T-helper 1 cell (primary cell): ENCODE results near the gene TMEM255B.

Source experiments
- DNase-seq, 5 donors: peaks; one replicate each; pipeline ENCODE4 v3.0.0-alpha.2; 2012 to 2020

TMEM255B gene

GRCh38 chr13:113806104-113806471 is 47.1 kb downstream of the TMEM255B start:
- no peak for DNase-seq

DNA sequence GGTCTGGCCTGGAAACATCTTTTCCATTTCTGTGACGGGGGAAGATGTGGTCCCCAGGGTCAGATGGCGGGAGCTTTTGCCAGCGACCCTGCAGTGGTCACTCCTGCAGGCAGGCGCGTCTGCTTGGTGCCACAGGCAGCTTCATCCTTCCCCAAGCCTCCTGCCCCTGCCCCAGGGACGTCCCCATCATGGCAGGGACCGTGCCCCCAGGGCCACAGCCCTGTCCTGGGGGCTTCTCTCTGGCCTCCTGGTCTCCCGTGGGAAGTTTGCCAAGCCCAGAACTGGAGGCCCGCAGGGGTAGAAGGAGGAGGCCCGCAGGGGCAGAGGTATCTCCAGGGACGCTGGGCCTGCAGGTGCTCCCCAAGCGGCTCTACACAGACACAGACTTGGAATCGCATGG is 47.5 kb downstream of the TMEM255B start:
- DNase-seq: no peak

DNA sequence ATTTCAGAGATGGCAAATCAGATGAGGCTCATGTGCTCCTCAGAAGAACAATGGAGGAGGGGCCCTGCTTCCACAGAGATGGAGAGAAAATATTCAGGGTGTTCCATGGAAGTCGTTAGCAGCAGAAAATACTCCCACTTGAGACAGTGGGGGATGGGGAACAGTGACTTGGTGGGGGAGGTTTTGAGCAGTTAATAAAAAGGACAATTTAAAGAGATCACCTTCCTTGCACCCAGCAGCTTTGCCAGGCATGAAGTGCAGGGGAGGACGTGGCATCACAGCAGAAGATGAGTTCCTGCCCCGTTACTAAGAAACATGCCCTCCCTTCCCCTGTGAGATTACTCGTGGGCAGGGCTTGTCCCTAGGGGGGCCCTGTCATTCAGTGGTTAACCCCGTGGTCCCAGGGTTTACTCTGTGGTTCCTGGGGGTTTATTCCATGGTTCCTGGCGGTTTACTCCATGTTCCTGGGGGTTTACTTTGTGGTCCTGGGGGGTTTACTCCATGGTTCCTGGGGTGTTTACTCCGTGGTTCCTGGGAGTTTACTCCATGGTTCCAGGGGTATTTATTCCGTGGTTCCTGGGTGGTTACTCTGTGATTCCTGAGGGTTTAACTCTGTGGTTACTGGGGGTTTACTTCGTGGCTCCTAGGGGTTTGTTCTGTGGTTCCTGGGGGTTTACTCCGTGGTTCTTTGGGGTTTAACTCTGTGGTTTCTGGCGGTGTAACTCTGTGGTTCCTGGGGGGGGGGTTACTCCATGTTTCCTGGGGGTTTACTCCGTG is 49.2 kb downstream of the TMEM255B start:
- DNase-seq: no peak

GRCh38 chr13:113809934-113810333 is 50.9 kb downstream of the TMEM255B start:
- no peak for DNase-seq

- no peak for DNase-seq
Observed at GRCh38 chr13:113810640-113811039, 51.6 kb downstream of the TMEM255B start.

DNA sequence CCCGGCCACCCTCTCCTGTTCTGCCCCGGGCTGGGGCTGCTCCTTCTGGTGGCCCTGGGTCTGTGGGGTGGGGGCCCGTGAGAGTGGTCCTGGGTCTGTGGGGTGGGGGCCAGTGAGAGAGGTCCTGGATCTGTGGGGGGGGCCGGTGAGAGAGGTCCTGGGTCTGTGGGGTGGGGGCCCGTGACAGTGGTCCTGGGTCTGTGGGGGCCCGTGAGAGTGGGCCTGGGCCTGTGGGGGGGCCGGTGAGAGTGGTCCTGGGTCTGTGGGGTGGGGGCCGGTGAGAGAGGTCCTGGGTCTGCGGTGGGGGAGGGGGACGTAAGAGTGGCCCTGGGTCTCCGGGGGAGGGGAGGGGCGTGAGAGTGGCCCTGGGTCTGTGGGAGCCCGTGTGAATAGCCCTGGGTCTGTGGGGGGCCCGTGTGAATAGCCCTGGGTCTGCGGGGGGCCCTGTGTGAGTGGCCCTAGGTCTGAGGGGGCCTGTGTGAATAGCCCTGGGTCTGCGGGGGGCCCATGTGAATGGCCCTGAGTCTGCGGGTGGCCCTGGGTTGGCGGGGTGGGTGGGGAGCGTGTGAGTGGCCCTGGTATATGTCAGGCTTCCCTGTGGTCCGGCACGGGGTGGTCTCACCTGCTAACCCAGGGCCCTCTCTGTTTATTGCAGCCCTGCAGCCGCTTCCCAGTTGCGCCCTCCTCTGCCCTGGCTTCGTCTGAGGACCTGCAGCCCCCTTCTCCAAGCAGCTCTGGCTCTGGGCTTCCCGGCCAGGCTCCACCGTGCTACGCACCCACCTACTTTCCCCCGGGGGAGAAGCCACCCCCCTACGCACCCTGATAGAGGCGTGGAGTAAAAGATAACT is 52.3 kb downstream of the TMEM255B start:
- DNase-seq: no peak

GRCh38 chr13:113812178-113813040 is 53.4 kb downstream of the TMEM255B start:
- no peak for DNase-seq

DNA sequence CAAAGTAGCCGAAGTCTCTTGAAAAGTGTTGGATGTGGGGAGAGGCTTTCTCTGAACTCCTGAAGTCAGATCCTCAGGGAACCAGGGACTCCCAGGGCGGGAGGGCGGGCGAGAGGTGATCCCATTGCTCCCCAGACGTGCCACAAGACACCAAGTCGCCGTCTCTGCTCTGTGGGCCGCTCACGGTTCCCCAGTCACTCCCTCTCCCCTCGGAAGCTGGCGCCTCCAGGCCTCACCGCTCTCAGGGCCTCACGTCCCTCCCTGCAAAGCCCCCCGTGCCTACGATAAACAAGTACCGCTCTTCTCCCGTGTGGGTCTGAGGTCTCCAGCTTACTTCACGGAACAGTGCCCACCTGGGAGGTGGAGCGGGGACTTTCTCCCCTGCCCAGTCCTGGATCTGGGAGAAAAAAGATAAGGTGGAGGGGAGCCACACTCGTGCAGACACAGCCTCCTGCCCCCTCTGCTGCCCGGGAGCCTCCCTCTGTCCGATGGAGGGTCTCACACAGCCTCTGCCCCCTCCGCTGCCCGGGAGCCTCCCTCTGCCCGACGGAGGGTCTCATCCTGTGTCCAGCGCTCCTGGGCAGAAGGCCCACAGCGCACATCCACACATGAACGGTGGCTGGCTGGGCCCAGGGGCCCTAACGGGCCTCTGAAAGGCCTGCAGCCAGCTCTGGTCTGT is 54.2 kb downstream of the TMEM255B start:
- no peak for DNase-seq

- DNase-seq: no peak
Observed at GRCh38 chr13:113813749-113814434, 54.9 kb downstream of the TMEM255B start.

- no peak for DNase-seq
Observed at GRCh38 chr13:113814435-113814821, 55.4 kb downstream of the TMEM255B start.

GRCh38 chr13:113815151-113816058 is 56.4 kb downstream of the TMEM255B start:
- peak in 1 of 5 donors; percentile 56 for DNase-seq

- DNase-seq: no peak
Observed at GRCh38 chr13:113816254-113816929, 57.4 kb downstream of the TMEM255B start.

DNA sequence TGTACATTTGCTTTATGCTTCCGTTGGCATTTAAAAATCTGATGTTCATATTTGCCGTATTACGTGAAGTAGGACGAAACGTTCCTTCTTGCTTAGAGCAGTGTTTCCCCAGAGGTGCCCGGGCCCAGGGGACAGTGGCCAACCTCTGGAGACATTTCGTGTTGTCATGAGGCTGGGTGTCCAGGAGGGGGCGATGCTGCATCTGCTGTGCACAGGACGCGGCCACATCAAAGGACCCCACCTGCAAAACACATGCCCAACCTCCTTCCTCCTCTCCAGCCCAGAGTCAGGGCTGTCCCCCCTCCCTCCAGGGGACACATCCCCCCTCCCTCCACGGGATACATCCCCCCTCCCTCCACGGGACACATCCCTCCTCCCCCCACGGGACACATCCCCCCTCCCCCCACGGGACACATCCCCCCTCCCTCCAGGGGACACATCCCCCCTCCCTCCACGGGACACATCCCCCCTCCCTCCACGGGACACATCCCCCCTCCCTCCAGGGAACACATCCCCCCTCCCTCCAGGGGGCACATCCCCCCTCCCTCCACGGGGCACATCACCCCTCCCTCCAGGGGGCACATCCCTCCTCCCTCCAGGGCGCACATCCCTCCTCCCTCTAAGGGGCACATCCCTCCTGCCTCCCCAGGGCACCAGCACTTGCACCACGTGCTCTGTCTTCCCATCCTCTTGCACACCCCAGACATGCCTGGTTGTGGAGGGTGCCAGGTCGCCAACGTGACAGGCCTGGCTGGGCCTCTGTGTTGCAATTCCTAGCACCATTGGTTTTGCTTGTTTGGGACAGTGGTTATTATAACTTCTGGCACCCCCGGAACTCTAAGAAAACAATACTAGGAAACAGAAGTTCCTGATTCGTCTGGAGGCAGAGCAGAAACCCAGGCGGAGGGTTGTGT is 58.2 kb downstream of the TMEM255B start:
- peak; percentile 74 to 86 (median 81) for DNase-seq

- DNase-seq: no peak
Observed at GRCh38 chr13:113817860-113818691, 59.0 kb downstream of the TMEM255B start.

- DNase-seq: no peak
Observed at GRCh38 chr13:113818700-113819295, 59.8 kb downstream of the TMEM255B start.

DNA sequence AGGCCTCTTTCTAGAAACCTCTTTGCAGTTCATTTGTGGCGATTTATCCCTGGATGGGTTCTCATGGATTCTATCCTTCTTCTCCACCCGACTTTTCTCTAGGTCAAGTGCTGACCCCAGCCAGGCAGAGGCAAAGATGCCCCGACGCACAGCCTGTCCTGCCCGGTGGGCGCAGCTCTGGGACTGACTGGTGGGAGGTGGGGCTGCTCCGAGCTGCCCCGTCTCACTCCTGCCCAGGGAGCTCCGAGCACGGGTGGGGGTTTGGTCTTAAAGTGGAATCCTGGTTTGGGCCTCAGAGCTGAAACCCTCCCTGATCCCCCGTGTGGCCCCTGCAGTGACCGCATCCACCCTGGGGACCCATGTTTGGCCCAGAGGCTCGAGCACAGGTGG is 60.3 kb downstream of the TMEM255B start:
- DNase-seq: no peak
